K562 (cell line): Measurements from ENCODE around the gene BCL3. TPM values are rescaled to one million over a fixed set of nuclear protein-coding genes. Genes with fewer than 3 reads are reported as not detected.

Experiments used
- CHD2 ChIP-seq: IDR thresholded peaks from 2 replicates; pipeline ENCODE4 v1.6.1; 2011; ENCODE audit warnings: low read depth, low read length
- CREBBP ChIP-seq: IDR thresholded peaks from one replicate; pipeline ENCODE4 v1.6.1; 2012; ENCODE audit warnings: low read depth, mild to moderate bottlenecking, control low read depth, inconsistent platforms, low read length
- CTCFL ChIP-seq: IDR thresholded peaks from 2 replicates; pipeline ENCODE4 v1.6.1; 2011; ENCODE audit warnings: borderline replicate concordance, low read depth, mild to moderate bottlenecking, moderate library complexity, low read length; ENCODE audit not compliant: insufficient read depth, poor library complexity, severe bottlenecking
- EP300 ChIP-seq: IDR thresholded peaks from 2 replicates; pipeline ENCODE4 v1.6.1; 2012; ENCODE audit warnings: low read length, improper control_type of control experiment
- KDM1A ChIP-seq, 2 experiments: fragments of 450-650 bp; IDR thresholded peaks; 2 replicates each; pipeline ENCODE4 v1.6.1; 2016; ENCODE audit warnings: mild to moderate bottlenecking in 2 of 2
- NUFIP1 ChIP-seq: fragments of 450-650 bp; IDR thresholded peaks from 2 replicates; pipeline ENCODE4 v1.6.1; 2018; ENCODE audit not compliant: partially characterized antibody
- PHF21A ChIP-seq: fragments of 450-650 bp; IDR thresholded peaks from 2 replicates; pipeline ENCODE4 v1.6.1; 2017; ENCODE audit warnings: low read depth, borderline replicate concordance
- POLR2AphosphoS2 ChIP-seq: IDR thresholded peaks from 2 replicates; pipeline ENCODE4 v1.6.1; 2012; ENCODE audit warnings: low read length, improper control_type of control experiment
- RBM15 ChIP-seq: fragments of 200-400 bp; formaldehyde crosslinking; IDR thresholded peaks from 2 replicates; pipeline ENCODE4 v1.6.1; 2018; ENCODE audit warnings: mild to moderate bottlenecking, low read length, moderate library complexity; ENCODE audit not compliant: insufficient read depth
- TAF1 ChIP-seq: IDR thresholded peaks from 2 replicates; pipeline ENCODE4 v1.6.1; 2011; ENCODE audit warnings: mild to moderate bottlenecking, low read length, moderate library complexity; ENCODE audit not compliant: insufficient read depth, control insufficient read depth, severe bottlenecking; ENCODE audit errors: extremely low read depth
- TCF7 ChIP-seq: sonication (generic); IDR thresholded peaks from 2 replicates; pipeline ENCODE4 v1.6.1; 2016; ENCODE audit warnings: antibody characterized with exemption, borderline replicate concordance
- ZKSCAN1 ChIP-seq: fragments of 150-350 bp; IDR thresholded peaks from 2 replicates; pipeline ENCODE4 v1.6.1; 2016; ENCODE audit warnings: low read depth, low read length
- ZNF316 ChIP-seq: fragments of 450-650 bp; IDR thresholded peaks from 2 replicates; pipeline ENCODE4 v1.6.1; 2016
- ZNF699 ChIP-seq: fragments of 250-450 bp; sonication (Bioruptor Pico); IDR thresholded peaks from 2 replicates; pipeline ENCODE4 v1.8.0; 2021; ENCODE audit warnings: mild to moderate bottlenecking, moderate library complexity; ENCODE audit not compliant: insufficient replicate concordance
- ZNF740 ChIP-seq, 3 experiments: fragments of 200-800 bp in 1 of 3; sonication (Bioruptor generic) in 1 of 3; sonication (generic) in 1 of 3; formaldehyde crosslinking in 1 of 3; IDR thresholded peaks; 2 replicates each; pipeline versions ENCODE4 v1.6.1 to v1.8.0; 2016 to 2022; ENCODE audit warnings: mild to moderate bottlenecking in 2 of 3, missing compliant biosample characterization in 2 of 3, missing genetic modification characterization in 2 of 3, missing genetic modification reagents in 1 of 3
- ZNF764 ChIP-seq: fragments of 250-450 bp; sonication (Bioruptor Pico); IDR thresholded peaks from 2 replicates; pipeline ENCODE4 v1.4.0; 2020; ENCODE audit warnings: low read depth, mild to moderate bottlenecking, moderate library complexity
- ZNF77 ChIP-seq: fragments of 250-450 bp; sonication (Bioruptor Pico); IDR thresholded peaks from 2 replicates; pipeline ENCODE4 v1.5.0; 2020
- polyA plus RNA-seq, 8 experiments: library from polyadenylated mRNA; depleted of rRNA in 4 of 8; stranded (reverse) in 5 of 8; unstranded in 3 of 8; fragments of >200 nt; fragmentation: Nextera tagmentation in 2 of 8; fragmentation: Illumina TruSeq in 1 of 8; extraction: Ambion mirVana in 2 of 8; extraction: Trizol in 1 of 8; gene quantifications; 2 replicates each; pipeline versions ENCODE4 v1.2.1 to v1.2.3, GENCODE V29; 2011 to 2014; ENCODE audit warnings: inconsistent platforms in 1 of 8, missing spikeins in 1 of 8
- total RNA-seq, 7 experiments: library from RNA; depleted of rRNA in 6 of 7; stranded (reverse); fragments of >200 nt in 6 of 7; fragmentation: Illumina TruSeq in 2 of 7; extraction: Trizol in 2 of 7; gene quantifications; 2 replicates each; pipeline versions ENCODE4 v1.2.1 to v1.2.3, GENCODE V29; 2011 to 2021; ENCODE audit warnings: low replicate concordance in 1 of 7

BCL3 gene
- total and polyA plus RNA-seq, 9 of the 15 experiments (the other 6 are each of a cell fraction or from before 2014, with no cell fraction given): 0.03 to 2.4 (median 0.50) TPM; not detected in 1

GRCh38 chr19:44753626-44753931 lies 5.1 kb downstream of the BCL3 start (continued):
- TF ChIP-seq ZNF740 (CRISPR knock-in tag; IDR thresholded peaks at IDR 0.05): no peak
- peak in 1 of 2 experiments; percentile 70; a peak in 1 of 4 replicates for TF ChIP-seq ZNF740 (tag; IDR thresholded peaks at IDR 0.05)
- no peak for TF ChIP-seq ZNF316
- TF ChIP-seq TAF1: peak; percentile 7
- no peak for TF ChIP-seq RBM15
- no peak for TF ChIP-seq PHF21A
- TF ChIP-seq TCF7: no peak
- no peak for TF ChIP-seq NUFIP1
- TF ChIP-seq CTCFL: no peak
- no peak for TF ChIP-seq ZNF699 (CRISPR knock-in tag)
- no peak for TF ChIP-seq CHD2
- TF ChIP-seq POLR2AphosphoS2: no peak
- TF ChIP-seq EP300: no peak
- no peak for TF ChIP-seq ZKSCAN1
- no peak for TF ChIP-seq CREBBP
- TF ChIP-seq KDM1A (IDR thresholded peaks at IDR 0.05): no peak
- TF ChIP-seq ZNF764 (CRISPR knock-in tag): no peak
- no peak for TF ChIP-seq ZNF77 (CRISPR knock-in tag)
- TF ChIP-seq, all 486 proteins: peak for 8
